Prostate gland (tissue), 2 donors: Measurements from ENCODE around the gene MYRF. TPM values are rescaled to one million over a fixed set of nuclear protein-coding genes. Genes with fewer than 3 reads are reported as not detected.

Experiments
- DNase-seq: peaks from one replicate; pipeline ENCODE4 v3.0.0-alpha.2; 2019; ENCODE audit warnings: low spot score
- H3K27ac ChIP-seq, 2 donors: fragments of 200-600 bp; sonication (generic); 2 replicates each; pipeline ENCODE4 v1.5.1; 2017 to 2019
- H3K27me3 ChIP-seq: fragments of 200-600 bp; sonication (generic); replicated peaks from 2 replicates; pipeline ENCODE4 v1.5.1; 2019; ENCODE audit not compliant: insufficient read depth
- H3K36me3 ChIP-seq, 2 donors: fragments of 200-600 bp; sonication (generic); 1 replicate in 1 of 2; 2 replicates in 1 of 2; pipeline versions ENCODE4 v1.5.1 to v1.8.1; 2017 to 2019
- H3K4me1 ChIP-seq: fragments of 200-600 bp; sonication (generic); replicated peaks from 2 replicates; pipeline ENCODE4 v1.5.1; 2019
- H3K4me3 ChIP-seq, 2 donors: fragments of 200-600 bp; sonication (generic); 2 replicates each; pipeline ENCODE4 v1.5.1; 2017 to 2019
- H3K9me3 ChIP-seq: fragments of 200-600 bp; sonication (generic); 2 replicates; pipeline ENCODE4 v1.5.1; 2017
- POLR2A ChIP-seq: fragments of 450-650 bp; IDR thresholded peaks from one replicate; pipeline ENCODE4 v1.6.1; 2016; ENCODE audit warnings: antibody characterized with exemption, mild to moderate bottlenecking
- POLR2AphosphoS5 ChIP-seq: sonication (generic); formaldehyde crosslinking; IDR thresholded peaks from one replicate; pipeline ENCODE4 v1.6.1; 2017; ENCODE audit warnings: antibody characterized with exemption
- WGBS: methylation state at CpG from one replicate; pipeline ENCODE4 v1.1.5; 2018; 5-methylcytosine and 5-hydroxymethylcytosine counted together
- intact Hi-C: fragments of 100-400 bp; cut with DNase I; formaldehyde crosslinking; loops from one replicate; pipeline ENCODE4 v1.14.2; 2022
- total RNA-seq, 2 donors: library from RNA; depleted of rRNA; stranded (reverse); fragments of >200 nt; gene quantifications; one replicate each; pipeline ENCODE4 v1.1.0, GENCODE V29; 2016
- TF ChIP-seq, protein P1 (sequence below), 4 experiments: fragments of 200-600 bp in 2 of 4; fragments of 450-650 bp in 2 of 4; sonication (generic) in 2 of 4; IDR thresholded peaks; 1 replicate in 3 of 4; 2 replicates in 1 of 4; pipeline ENCODE4 v1.5.1; 2016 to 2019; ENCODE audit warnings: antibody characterized with exemption in 4 of 4, mild to moderate bottlenecking in 2 of 4, moderate library complexity in 2 of 4

Gene MYRF
- total RNA-seq, 2 donors from 2014 or later: 0.77 to 3.4 TPM

DNA sequence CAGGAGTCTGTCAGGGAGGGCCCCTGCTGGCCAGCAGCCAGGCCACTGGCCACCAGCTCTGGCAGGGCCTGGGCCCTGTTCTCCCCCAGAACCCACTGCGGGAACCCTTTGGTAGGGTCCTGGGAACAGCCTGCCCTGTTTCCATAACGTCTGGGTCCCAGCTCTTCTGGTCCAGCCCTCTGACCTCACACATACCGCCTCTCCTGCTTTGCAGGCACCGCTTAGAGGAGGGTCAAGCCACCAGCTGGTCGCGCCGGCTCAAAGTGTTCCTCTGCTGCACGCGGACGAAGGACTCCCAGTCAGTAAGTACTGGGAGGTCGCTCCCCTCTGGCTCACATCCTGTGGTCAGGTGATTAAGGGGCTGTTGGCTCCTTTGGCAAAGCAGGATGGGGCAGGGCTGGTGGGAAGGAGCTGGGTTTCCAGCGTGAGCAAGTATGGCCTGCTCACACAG is 26.6 kb upstream of the MYRF start:
- 66% methylated on average over 12 of the region's 12 CpGs for WGBS
- Histone ChIP-seq H3K27me3 (no peaks in the 10 kb centered on the region), H3K4me1 (no peaks in the 10 kb centered on the region), H3K9me3 (no peaks in the 10 kb centered on the region), H3K27ac (peak overlapping the region in 1 of 2 donors; percentile 39), H3K36me3 (no peaks in the 10 kb centered on the region), H3K4me3 (no peak overlapping the region)
- intact Hi-C loops: no loop called here
- no peak for TF ChIP-seq POLR2A
- TF ChIP-seq POLR2AphosphoS5: no peak
- TF ChIP-seq, protein P1, sequence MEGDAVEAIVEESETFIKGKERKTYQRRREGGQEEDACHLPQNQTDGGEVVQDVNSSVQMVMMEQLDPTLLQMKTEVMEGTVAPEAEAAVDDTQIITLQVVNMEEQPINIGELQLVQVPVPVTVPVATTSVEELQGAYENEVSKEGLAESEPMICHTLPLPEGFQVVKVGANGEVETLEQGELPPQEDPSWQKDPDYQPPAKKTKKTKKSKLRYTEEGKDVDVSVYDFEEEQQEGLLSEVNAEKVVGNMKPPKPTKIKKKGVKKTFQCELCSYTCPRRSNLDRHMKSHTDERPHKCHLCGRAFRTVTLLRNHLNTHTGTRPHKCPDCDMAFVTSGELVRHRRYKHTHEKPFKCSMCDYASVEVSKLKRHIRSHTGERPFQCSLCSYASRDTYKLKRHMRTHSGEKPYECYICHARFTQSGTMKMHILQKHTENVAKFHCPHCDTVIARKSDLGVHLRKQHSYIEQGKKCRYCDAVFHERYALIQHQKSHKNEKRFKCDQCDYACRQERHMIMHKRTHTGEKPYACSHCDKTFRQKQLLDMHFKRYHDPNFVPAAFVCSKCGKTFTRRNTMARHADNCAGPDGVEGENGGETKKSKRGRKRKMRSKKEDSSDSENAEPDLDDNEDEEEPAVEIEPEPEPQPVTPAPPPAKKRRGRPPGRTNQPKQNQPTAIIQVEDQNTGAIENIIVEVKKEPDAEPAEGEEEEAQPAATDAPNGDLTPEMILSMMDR (IDR thresholded peaks at IDR 0.05): no peak
- DNase-seq: no peak

DNA sequence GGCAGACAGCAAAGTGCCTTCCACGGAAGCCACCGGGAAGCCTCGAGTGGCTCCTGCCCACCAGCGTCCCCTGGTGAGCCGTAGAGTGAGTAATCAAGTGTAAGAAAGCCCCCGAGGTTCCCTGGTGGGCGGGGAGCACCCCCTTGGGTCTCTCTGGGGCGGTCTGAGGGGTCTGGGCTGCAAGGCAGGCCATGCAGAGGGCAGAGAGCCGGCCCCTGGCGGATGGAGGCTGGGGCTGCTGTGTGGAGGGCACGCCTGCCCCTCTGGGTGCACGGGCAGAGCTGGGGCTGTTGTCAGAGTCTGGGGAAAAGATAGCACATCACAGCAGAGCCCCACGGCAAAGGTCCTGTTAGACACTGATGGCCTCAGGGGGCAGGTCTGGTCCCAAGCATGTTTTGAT is 25.7 kb upstream of the MYRF start:
- Histone ChIP-seq H3K4me3 (no peak overlapping the region), H3K9me3 (no peaks in the 10 kb centered on the region), H3K27me3 (no peaks in the 10 kb centered on the region), H3K4me1 (no peaks in the 10 kb centered on the region), H3K36me3 (no peaks in the 10 kb centered on the region), H3K27ac (peak overlapping the region in 1 of 2 donors; percentile 16)
- no peak for DNase-seq
- WGBS: 87% methylated on average over 13 of the region's 13 CpGs
- intact Hi-C loops: no loop called here
- TF ChIP-seq, protein P1 (IDR thresholded peaks at IDR 0.05): no peak
- no peak for TF ChIP-seq POLR2AphosphoS5
- no peak for TF ChIP-seq POLR2A

DNA sequence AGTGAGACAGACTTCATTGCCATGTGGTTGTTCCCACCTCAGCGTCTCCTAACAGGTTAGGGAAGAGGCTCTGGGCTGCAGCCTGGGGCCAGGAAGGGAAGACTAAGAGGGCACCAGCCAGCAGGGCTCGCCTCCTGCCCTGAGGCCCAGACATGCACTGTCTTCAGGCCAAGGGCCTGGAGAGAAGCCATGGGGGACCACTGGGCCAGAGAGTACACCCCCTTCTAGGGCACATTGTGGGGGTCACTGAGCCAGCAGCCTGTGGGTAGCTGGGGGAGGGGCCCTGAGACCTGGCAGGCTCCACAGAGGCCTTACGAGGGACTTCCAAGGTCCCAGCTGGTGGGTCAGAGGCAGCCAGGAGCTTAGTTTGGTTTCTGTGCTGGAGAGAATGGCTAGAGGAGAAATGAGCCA is 25.0 kb upstream of the MYRF start:
- DNase-seq: no peak
- Histone ChIP-seq H3K36me3 (no peaks in the 10 kb centered on the region), H3K4me3 (no peak overlapping the region), H3K27ac (no peak overlapping the region), H3K4me1 (no peaks in the 10 kb centered on the region), H3K27me3 (no peaks in the 10 kb centered on the region), H3K9me3 (no peaks in the 10 kb centered on the region)
- no peak for TF ChIP-seq POLR2A
- TF ChIP-seq, protein P1 (IDR thresholded peaks at IDR 0.05): no peak
- TF ChIP-seq POLR2AphosphoS5: no peak
- WGBS: 78% methylated on average over 3 of the region's 3 CpGs
- intact Hi-C loops: no loop called here

DNA sequence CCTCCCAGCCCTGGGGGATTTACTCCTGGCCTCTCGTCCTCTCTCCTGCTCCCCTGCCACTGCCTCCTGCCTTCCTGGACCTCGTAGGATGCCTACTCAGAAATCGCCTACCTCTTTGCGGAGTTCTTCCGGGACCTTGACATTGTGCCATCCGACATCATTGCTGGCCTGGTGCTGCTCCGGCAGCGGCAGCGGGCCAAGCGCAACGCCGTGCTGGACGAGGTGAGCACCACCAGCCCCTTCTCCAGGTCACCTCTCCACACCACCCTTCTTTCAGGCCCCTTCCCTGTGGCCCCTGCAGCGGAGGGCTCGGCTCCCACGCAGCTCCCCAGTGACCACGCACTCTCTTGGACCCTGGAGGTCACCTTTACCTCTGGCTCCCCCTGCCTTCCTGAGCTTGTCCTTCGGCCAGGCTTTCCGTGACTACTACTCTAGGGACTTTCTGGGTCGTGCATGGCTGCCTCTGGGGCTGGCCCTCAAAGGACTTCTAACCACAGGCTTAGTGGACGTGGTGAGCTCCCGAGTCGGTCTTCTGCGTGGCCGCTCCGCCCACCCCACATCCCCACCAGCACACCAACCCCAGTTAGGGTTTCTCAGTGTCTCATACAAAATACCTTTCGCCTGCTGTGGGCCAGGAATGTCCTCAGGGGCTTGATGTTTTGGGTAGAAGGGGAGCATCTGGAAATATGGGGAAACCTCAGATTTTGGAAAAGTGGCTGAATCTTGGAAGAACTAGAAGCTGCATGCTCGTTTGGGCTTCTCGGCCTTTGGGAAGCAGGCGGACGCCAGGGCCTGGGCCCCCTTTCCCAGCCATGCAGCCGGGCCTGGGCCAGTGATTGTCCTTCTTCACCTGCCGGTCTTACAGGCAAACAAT is 24.1 kb upstream of the MYRF start:
- Histone ChIP-seq H3K27ac (no peak overlapping the region), H3K27me3 (no peaks in the 10 kb centered on the region), H3K4me3 (no peak overlapping the region), H3K4me1 (no peaks in the 10 kb centered on the region), H3K36me3 (no peaks in the 10 kb centered on the region), H3K9me3 (no peaks in the 10 kb centered on the region)
- intact Hi-C loops: no loop called here
- no peak for DNase-seq
- no peak for TF ChIP-seq POLR2AphosphoS5
- 90% methylated on average over 33 of the region's 33 CpGs for WGBS

DNA sequence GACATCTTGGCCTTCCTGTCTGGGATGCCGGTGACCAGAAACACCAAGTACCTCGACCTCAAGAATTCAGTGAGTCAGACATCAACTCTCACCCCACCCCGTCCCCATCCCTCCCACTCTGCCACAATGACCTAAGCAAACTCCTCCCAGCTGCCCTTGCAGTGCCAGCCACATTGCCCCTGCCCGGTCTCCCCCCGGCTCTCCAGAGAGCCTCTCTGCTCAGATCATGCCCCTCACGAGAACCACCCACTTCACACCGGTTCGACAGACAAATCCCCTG is 23.6 kb upstream of the MYRF start:
- intact Hi-C loops: no loop called here
- no peak for DNase-seq
- 85% methylated on average over 8 of the region's 8 CpGs for WGBS

More for the DNA sequence above, 23.6 kb upstream of the MYRF start:
- Histone ChIP-seq H3K4me1 (no peaks in the 10 kb centered on the region), H3K27me3 (no peaks in the 10 kb centered on the region), H3K36me3 (no peaks in the 10 kb centered on the region), H3K27ac (no peak overlapping the region), H3K4me3 (no peak overlapping the region), H3K9me3 (no peaks in the 10 kb centered on the region)
- no peak for TF ChIP-seq POLR2A
